NOMO-1 treated with DMSO at 0.1 percent for 48 hours (cell line): ENCODE results near the gene GCK.
"Not testable (repeated sequence)": the region's sequence is repeated elsewhere in the genome, so short reads cannot be mapped to it uniquely, and the experiment has no call there.

Experiments
- DNase-seq: peaks from one replicate; lab custom pipeline; 2025; ENCODE audit not compliant: unreplicated experiment; lab: John Stamatoyannopoulos, UW

Gene GCK

DNA sequence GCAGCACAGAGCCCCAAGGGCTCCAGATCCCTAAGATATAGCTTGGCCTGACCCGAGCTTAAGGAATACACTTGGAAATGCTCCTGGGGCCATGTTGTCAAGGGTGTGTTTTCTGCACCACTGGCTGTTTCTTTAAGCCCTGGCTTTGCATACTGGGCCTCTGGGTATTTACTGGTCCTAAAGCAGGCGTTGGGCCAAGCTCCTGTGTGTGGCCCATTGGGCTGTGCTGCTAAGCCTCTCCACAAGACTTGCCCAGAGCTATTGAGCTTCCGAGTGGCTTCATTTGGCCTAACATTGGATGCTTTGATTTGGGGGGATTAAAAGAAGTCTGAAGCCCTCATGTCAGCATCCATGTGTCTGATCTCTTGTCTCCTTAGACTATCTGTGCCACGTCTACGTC lies 16.8 kb upstream of the GCK start:
- DNase-seq: no peak

DNA sequence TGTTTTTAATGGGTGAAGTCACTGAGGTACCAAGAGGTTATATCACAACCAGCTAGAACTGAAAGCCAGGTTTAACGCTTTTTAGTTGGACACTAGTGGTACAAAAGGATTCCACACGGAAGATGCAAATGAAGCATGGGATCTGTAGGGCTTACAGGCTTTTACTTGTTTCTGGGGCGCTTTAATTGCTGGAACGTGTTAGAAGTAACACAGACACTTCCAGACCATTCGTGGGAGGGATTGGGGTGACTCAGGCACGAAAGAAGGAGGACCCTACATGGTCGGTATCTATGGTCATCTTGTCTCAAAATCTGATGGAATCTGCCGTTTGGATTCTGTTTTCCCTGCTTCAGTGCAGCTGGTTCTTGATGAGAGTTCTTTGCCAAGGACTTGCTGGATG lies 12.6 kb upstream of the GCK start:
- DNase-seq: no peak

DNA sequence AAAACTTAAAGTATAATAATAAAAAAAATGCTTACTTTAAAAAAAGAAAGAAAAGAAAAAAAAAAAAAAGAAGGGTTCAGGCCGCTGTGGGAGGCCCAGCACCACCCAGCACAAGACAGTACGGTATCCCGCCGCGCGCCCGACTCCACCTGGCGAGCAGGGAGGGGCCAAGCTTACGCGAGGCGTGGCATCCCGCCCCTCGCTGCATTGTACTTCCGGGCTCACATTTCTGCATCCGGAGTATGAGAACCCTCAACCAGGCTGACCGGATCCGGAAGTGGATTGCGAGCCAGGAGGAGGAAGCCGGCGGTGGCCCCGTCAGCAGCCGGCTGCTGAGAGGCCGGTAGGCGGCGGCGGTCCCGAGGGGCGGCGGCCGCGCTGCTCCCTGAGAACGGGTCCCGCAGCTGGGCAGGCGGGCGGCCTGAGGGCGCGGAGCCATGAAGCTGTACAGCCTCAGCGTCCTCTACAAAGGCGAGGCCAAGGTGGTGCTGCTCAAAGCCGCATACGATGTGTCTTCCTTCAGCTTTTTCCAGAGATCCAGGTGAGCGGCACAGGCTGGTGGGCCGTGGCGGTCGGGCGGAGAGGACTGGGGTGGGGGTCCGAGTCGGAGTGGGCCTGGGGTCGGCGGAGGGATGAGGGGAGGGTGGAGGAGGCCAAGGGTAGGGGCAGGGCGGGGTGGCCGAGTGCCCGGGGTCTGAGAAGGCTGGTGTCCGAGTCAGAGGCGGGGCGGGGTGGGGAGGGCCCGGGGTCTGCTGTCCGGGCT lies 11.6 kb upstream of the GCK start, which contains the start of gene YKT6:
Gene YKT6, plus strand, starts transcription at position 280 of the 763 bp plus-strand sequence. Its CDS starts 158 bp downstream, at position 438.
- DNase-seq: peak; percentile 95

DNA sequence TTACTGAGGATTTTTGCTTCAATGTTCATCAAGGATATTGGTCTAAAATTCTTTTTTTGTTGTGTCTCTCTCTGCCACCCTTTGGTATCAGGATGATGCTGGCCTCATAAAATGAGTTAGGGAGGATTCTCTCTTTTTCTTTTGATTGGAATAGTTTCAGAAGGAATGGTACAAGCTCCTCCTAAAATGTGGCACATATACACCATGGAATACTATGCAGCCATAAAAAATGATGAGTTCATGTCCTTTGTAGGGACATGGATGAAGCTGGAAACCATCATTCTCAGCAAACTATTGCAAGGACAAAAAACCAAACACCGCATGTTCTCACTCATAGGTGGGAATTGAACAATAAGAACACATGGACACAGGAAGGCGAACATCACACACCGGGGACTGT lies 10.9 kb upstream of the GCK start:
- not testable (repeated sequence) for DNase-seq

DNA sequence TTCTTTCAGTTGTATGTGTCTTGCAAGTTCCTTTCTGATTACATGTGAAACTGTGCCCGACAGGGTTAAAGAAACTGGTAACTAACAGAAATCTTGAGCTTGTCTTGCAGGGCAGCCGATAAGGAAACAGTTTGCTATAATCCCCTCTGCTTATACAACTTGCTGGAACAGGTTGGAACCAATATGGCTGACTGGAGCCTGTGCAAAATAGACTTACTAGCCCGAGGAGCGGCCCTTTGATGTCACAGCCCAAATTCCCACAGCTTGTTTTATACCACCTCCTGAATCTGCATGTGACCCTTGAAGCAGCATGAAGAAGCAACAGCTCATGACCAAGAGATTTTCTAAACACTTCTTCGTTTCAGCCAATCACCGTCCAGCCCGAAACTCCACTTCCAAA lies 8.2 kb upstream of the GCK start:
- no peak for DNase-seq

DNA sequence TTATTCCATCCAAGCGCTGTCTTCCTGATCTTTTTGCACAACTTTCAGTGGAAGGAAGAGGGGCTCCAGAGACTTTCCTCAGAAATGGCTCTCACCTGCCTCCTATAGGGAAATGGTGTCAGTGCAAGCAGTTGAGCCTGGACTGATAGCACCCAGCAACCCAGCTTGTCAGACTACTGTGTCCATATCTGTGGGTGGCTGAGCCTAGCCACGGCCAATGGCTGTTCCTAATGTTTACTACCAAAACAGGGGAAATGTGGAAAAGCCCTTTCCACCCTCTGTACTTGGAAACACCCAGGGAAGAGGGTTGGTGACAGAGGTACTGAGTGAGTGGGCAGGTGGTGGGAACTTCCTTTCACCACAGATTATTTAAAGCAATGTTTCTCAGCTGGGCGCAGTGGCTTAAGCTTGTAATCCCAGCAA lies 7.2 kb upstream of the GCK start:
- peak; percentile 28 for DNase-seq

DNA sequence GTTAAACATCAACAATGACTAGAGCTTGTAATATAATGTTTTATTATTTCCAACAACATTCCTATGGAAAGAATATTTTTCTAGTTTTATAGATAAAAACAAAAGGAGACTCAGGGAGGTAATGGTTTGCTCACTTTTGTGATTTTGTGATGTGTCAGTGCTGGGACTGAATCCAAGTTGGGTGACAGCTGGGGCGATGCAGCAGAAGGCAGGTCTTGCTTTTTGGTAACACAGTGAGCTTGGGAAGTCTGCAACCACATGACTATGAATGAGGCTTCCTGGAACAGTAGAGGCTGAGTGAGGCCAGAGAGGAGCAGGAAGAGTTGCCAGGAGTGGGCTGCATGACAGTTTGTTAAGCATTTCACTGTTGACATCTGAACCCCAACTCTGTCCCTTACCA lies 6.7 kb upstream of the GCK start:
- no peak for DNase-seq

DNA sequence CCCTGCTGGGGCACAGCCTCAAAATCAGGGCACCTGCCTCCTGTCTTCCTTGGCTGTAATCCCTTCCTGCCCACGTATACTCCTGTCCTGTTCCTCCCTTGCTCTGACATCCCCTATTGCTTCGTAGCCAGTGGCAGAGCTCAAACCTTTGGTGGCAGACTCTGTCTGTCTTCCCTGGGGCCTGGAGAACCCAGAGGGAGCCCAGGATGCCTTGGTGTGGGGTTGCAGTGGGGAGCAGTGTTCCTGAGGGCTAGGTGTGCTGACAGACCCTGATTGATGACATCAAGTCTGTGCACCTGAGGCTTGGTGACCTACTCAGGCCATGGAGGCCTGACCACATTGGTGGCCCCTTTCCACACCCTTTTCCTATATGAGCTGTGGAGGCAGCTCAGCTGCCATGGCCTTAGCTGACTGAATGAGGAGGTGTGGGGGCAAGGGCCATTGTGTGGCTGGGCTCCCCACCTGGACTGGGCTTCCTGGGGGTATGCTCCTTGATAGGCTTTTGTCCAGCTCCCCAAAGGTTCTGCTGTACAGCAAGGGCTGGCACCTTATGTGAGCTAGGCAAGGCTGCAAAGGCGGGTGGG lies 5.4 kb upstream of the GCK start:
- DNase-seq: no peak

DNA sequence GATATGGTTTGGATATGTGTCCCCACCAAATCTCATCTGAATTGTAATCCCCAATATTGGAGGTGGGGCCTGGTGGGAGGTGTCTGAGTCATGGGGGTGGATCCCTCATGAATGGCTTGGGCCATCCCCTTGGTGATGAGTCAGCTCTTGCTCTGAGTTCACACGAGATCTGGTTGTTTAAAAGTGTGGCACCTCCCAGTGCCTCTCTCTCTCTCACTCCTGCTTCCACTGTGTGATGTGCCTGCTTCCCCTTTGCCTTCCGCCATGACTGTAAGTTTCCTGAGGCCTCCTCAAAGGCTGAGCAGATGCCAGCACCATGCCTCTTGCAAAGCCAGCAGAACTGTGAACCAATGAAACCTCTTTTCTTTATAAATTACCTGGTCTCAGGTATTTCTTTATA lies 4.8 kb upstream of the GCK start:
- no peak for DNase-seq

DNA sequence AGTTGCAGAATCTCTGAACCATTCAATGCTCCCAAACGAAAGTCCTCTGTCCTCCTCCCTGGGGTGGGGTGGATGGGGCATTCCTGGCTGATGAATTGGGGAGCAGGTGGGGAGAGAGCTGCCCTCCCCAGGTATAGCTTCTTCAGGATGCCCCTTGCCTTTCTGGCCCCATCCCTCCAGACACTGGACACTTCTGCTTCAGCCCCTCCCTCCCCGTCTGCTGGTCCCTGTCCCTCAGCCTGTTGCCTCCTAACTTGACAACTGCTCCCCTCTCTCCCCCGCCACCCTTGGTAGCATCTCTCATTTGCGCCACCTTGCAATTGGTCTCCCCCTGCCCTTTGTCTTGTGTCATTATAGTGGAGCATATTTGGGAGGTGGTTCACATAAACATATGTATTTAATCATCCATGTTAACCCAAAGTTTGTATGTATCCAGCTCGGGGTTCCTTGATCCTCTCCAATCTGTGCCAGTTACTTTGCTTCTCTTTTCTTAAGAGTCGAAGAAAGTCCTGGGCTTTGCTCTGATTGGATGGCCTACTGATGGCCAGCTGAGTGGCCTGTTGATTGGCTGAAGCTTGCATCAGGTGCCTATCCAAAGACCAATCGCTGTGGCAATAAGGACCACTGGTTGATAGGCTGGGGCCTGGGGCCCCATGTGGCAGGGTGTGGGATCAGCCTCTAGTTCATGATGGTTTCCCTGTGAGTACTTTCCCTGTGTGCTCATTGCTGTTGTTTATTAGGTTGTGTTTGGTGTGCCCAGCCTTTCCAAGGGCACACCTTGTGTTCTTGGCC lies 4.0 kb upstream of the GCK start:
- no peak for DNase-seq

DNA sequence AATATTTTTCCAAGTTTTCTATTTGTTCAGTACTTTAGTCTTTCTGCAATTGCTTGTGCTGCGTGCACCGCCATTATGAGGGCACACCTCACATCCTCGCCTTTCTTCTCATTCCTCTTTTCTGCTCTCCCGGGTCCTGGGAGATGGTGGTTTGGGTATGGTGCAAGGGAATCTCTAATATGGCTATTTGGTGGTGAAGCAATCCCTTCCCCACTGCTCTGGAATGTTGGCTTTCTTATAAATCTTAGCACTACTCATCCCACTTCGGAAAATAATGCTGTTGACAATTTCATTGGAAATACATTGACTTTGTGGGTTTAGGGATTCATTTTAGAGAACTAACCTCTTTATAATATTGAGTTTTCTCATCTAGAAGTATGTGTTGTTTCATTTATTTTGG lies 1.9 kb upstream of the GCK start:
- DNase-seq: no peak

DNA sequence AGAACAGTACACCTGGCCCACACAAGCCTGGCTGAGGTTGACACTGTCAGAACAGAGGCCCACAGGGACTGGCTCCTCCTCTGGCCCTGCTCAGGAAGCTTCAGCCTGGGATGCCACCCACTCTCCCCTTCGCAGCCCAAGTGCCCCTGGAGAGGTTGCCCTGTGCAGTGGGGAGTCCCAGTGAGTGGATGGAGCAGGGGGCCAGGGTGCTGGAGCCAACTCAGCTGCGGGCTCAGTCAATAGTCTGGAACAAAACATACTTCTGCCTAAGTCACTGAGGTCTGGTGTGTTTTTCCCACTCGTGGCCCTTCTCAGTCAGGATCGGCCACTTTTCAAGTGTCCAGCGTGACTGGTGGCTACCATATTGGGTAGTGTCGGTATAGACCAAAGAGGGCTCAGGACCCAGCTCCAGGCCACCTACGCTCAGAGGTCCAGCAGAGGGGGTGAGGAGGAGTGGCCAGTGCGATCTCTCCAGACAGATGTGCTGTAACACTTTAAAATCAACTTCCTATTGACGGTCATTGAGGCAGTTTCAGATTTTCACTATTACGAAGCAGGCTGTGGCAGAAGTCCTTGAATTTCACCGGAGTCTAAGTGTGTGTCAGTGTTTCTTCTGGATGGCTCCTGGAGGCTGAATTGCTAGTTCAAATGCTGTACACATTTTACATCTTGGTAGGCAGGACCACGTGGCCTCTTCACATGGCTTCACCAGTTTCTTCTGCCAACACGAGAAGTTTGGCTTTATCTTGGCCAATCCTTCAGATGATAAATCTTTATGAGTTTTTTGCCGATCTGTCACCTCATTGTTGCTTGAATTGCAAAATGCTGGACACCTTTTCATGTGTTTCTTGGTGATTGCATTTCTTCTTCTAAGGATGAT lies 994 bp upstream of the GCK start:
- DNase-seq: no peak

DNA sequence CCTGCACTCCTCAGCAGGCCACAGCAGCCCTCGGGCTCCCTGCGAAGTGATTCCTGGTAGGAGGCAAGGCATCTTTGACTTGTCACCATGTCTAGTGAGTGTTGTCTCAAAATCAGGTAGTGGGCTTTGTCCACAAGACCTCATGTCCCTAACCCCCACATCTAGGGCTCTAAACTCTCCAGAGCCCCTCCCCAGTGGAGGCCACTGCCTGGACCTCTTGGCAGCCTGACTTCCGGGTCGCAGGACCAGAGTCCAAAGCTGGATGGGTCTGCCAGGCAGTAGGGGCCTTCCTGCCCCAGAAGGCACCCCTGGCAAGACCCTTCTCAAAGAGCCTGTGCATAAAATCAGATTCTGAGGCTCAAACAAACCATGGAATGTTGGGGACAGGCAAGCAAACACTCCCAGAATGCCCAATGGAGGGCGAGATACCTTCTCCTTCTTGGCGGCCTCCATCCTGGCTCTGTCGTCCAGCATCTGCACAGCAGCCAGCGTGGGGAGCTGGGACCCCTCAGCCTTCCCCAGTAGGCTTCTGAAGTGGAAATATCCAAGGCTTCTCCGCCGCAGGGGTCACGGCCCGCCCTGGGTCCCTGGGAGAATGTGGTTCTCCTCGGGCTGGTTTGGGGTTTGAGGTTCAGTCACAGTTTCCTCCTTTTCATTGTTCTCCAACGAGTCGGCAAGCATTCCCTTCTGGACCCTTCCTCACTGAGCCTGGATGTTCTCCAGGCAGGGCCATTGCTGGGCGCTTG lies 586 bp downstream of the GCK start:
- DNase-seq: no peak

DNA sequence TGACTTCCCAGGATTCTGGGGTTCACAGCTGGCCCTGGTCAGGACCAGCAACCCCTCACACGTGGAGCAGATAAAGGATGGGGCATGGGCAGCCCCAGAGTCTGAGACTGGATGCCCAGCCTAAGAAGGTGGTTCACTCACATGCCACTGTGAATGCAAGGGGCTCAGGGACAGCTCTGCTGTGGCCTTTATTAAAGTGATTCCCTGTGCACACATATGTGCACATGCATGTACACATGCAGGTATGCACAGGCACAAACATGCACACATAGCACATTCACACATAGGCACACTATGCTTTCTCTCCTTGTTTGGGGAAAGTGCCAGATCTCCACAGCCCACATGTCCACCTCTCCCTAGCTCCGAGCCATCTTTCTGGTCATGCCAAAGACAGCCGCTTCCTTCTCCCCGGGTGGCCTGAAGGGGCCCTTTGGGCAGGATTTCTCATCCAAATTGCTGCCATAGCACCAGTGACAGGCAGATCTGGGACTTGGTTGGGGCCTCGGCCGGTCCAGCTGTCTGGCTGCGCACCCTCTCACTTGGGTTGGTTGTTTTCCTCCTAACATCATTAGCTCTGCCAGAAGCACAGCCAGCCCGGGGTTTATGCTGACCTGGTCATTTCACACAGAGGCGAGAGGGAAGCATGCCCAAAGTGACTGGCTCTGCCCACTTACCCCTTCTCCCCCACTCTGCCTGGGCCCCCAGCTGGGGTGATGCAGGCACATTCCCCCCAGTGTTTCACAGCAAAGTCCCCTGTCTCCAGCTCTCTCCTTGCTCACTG lies 1.4 kb downstream of the GCK start:
- DNase-seq: no peak

DNA sequence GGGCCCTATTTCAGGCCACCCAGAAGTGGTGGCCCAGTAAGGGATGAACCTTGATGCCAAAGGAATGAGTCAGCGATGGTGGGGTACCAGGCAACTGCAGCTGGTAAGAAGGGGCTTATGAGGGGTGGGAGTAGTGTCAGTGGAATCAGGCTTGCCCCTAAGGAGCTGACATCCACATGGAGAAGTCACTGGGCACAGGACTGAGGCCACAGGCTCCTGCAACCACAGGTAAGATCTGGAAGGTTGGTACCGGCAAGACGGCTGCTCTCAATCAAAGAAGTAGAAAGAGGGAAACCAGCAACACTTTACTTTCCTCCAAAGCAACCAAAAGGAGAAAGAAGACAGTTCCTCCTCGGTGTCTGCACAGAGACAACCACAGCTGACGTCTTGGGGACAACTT lies 2.5 kb downstream of the GCK start:
- DNase-seq: no peak

DNA sequence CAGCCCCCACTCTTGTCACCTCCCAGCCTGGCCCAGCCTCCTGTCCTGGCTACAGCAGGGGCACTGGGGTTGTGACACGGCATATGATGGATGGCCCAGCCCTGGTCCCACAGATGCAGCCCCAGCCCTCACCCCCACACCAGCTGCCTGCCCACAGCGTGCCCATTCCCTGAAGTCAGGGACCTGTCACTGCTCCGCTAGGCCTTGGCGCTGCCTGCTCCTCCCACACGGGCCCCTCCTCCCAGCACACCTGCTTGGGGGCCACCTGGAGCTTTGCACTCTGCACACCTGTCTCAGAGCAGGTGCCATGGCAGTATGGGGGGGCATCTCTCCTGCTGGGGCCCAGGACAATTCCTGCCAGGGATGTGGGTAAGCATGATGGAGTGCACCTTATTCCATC lies 3.5 kb downstream of the GCK start:
- DNase-seq: no peak

DNA sequence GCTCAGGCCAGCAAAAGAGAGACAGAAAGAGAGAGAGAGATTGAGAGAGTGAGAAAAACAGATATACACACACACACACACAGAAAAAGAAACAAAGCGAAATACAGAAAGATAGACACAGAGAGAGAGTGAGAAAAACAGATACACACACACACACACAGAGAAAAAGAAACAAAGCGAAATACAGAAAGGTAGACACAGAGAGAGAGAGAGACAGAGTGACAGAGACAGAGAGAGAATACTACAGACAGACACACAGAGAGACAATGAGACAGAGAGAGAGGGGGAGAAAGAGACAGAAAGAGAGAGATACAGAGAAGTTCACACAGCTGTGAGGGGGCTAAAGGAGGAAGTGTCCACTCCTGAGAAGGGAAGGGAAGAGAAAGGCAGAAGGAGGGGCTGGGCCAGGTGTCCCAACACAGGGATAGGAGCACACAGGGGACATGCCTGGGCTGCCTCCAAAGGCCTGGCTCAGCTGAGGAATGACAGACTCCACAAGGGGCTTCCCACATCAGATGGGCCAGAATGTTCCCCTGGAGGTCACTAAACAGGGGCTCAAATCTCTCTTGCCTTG lies 4.3 kb downstream of the GCK start:
- no peak for DNase-seq

DNA sequence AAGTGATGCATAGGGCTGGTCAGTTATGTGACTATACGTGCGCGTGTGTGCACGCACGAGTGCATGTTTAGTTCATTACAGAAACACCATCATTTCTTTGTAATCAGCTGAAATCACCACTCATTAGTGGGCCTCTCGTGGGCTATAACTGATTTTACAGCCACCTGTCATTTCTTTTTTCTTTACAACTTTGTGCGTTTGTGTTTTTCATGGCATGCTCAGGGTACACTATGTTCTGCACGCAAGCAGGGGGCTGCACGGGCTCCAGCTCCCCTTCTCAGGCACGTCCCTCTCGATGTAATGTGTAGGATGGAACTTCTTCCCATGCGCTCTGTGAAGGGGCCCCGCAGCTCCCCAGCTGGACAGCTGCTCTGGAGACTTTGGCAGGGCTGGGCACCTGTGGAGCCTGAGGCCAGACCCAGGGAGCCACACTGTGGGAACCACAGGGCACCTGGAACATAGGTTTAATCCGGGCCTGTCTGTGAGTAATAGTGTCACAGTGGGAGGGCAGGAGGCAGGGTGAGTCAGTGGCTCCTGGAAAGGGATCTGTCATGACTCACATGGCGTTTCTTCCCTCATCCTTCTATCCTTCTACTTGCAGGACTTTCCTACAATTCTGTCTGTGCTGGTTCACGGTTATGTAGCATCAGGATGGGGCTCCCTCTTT lies 4.9 kb downstream of the GCK start:
- no peak for DNase-seq

DNA sequence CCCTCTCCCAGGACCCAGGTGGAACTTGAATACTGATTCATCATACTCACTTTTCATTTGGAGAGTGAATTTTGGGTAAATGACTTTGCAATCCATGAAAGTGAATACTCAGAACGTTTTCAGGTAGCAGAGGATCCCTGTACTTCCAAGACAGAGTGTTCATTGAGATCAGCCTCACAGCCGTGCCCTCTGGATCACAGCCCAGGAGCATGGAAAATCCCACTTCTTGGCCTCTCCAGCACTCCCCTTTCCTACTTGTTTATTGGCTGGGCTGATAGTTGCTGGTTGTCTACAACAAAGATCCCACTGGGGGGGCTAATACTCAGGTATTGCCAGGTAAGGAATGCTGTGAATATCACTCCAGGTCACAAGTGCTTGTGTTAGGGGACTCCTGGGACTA lies 5.9 kb downstream of the GCK start:
- no peak for DNase-seq
